Parathyroid adenoma (tissue), 2 donors: Measurements from ENCODE around the gene ZSCAN31.

Source experiments
- H2AFZ ChIP-seq: fragments of 300-600 bp; sonication (generic); one replicate; pipeline ENCODE4 v1.7.0; 2017; ENCODE audit warnings: antibody characterized with exemption, mild to moderate bottlenecking
- H3K27ac ChIP-seq: fragments of 300-600 bp; sonication (generic); one replicate; pipeline ENCODE4 v1.7.0; 2017
- H3K27me3 ChIP-seq: fragments of 300-600 bp; sonication (generic); one replicate; pipeline ENCODE4 v1.7.0; 2017; ENCODE audit warnings: low read length; ENCODE audit not compliant: control insufficient read depth, insufficient read depth
- H3K36me3 ChIP-seq: fragments of 300-600 bp; sonication (generic); one replicate; pipeline ENCODE4 v1.7.0; 2017; ENCODE audit warnings: low read length; ENCODE audit not compliant: control insufficient read depth, insufficient read depth
- H3K4me1 ChIP-seq: fragments of 300-600 bp; sonication (generic); one replicate; pipeline ENCODE4 v1.7.0; 2017; ENCODE audit warnings: control low read depth
- H3K4me2 ChIP-seq: fragments of 300-600 bp; sonication (generic); one replicate; pipeline ENCODE4 v1.7.0; 2017; ENCODE audit warnings: low read length
- H3K4me3 ChIP-seq: fragments of 300-600 bp; sonication (generic); one replicate; pipeline ENCODE4 v1.7.0; 2017; ENCODE audit warnings: low read depth, low read length
- H3K79me2 ChIP-seq: fragments of 300-600 bp; sonication (generic); one replicate; pipeline ENCODE4 v1.7.0; 2017; ENCODE audit warnings: control low read depth
- H3K9ac ChIP-seq: fragments of 300-600 bp; sonication (generic); one replicate; pipeline ENCODE4 v1.7.0; 2017; ENCODE audit warnings: mild to moderate bottlenecking
- H3K9me3 ChIP-seq: fragments of 300-600 bp; sonication (generic); one replicate; pipeline ENCODE4 v1.7.0; 2017; ENCODE audit warnings: low read length; ENCODE audit not compliant: control insufficient read depth
- CTCF ChIP-seq: fragments of 300-600 bp; sonication (generic); IDR thresholded peaks from one replicate; pipeline ENCODE4 v1.7.0; 2017; ENCODE audit warnings: antibody characterized with exemption, mild to moderate bottlenecking
- donor health status: primary hyperparathyroidism.

The ZSCAN31 gene

GRCh38 chr6:28378644-28379043, 42.7 kb upstream of the ZSCAN31 start:
- H3K4me1 ChIP-seq, result peaks cover 7% of the 10 kb centered on the region

GRCh38 chr6:28377879-28378278, 41.9 kb upstream of the ZSCAN31 start:
- Histone ChIP-seq H2AFZ (no peak overlapping the region), H3K4me2 (no peak overlapping the region), H3K27ac (no peak overlapping the region), H3K9ac (no peak overlapping the region), H3K79me2 (no peaks in the 10 kb centered on the region), H3K27me3 (no peaks in the 10 kb centered on the region), H3K4me1 (peaks cover 2% of the 10 kb centered on the region), H3K36me3 (no peaks in the 10 kb centered on the region), H3K9me3 (no peaks in the 10 kb centered on the region), H3K4me3 (no peak overlapping the region)
- TF ChIP-seq CTCF, result no peak

More at GRCh38 chr6:28378644-28379043, 42.7 kb upstream of the ZSCAN31 start:
- TF ChIP-seq CTCF, result no peak
- Histone ChIP-seq H3K4me3 (no peak overlapping the region), H2AFZ (no peak overlapping the region), H3K4me2 (no peak overlapping the region), H3K9ac (no peak overlapping the region), H3K36me3 (no peaks in the 10 kb centered on the region), H3K27ac (no peak overlapping the region), H3K9me3 (no peaks in the 10 kb centered on the region), H3K27me3 (no peaks in the 10 kb centered on the region), H3K79me2 (no peaks in the 10 kb centered on the region)

GRCh38 chr6:28373925-28374324, 38.0 kb upstream of the ZSCAN31 start:
- no peak for TF ChIP-seq CTCF
- no peak overlapping the region for H2AFZ ChIP-seq
- H3K9me3 ChIP-seq, result no peaks in the 10 kb centered on the region
- no peak overlapping the region for H3K27ac ChIP-seq
- H3K27me3 ChIP-seq, result no peaks in the 10 kb centered on the region
- H3K79me2 ChIP-seq, result no peaks in the 10 kb centered on the region
- no peaks in the 10 kb centered on the region for H3K4me1 ChIP-seq
- no peaks in the 10 kb centered on the region for H3K36me3 ChIP-seq
- no peak overlapping the region for H3K4me3 ChIP-seq
- H3K9ac ChIP-seq, result no peak overlapping the region
- H3K4me2 ChIP-seq, result no peak overlapping the region

GRCh38 chr6:28371706-28372451, 35.9 kb upstream of the ZSCAN31 start:
- no peaks in the 10 kb centered on the region for H3K79me2 ChIP-seq
- H3K4me3 ChIP-seq, result no peak overlapping the region
- H3K27me3 ChIP-seq, result no peaks in the 10 kb centered on the region
- H3K4me2 ChIP-seq, result no peak overlapping the region
- H3K36me3 ChIP-seq, result no peaks in the 10 kb centered on the region
- no peak overlapping the region for H3K9ac ChIP-seq
- H3K4me1 ChIP-seq, result no peaks in the 10 kb centered on the region
- no peak overlapping the region for H3K27ac ChIP-seq
- no peaks in the 10 kb centered on the region for H3K9me3 ChIP-seq
- no peak overlapping the region for H2AFZ ChIP-seq
- no peak for TF ChIP-seq CTCF

- Histone ChIP-seq H2AFZ (no peak overlapping the region), H3K4me1 (no peaks in the 10 kb centered on the region), H3K9me3 (no peaks in the 10 kb centered on the region), H3K36me3 (no peaks in the 10 kb centered on the region), H3K79me2 (no peaks in the 10 kb centered on the region), H3K9ac (no peak overlapping the region), H3K4me2 (no peak overlapping the region), H3K27ac (no peak overlapping the region), H3K27me3 (no peaks in the 10 kb centered on the region), H3K4me3 (no peak overlapping the region)
- no peak for TF ChIP-seq CTCF
Observed at GRCh38 chr6:28371280-28371679, 35.3 kb upstream of the ZSCAN31 start.
